K562 (cell line): ENCODE data around the gene FAM118B. TPM values are rescaled to one million over a fixed set of nuclear protein-coding genes. Genes with fewer than 3 reads are reported as not detected.

Experiments used
- CBFA2T2 ChIP-seq: fragments of 450-650 bp; conservative IDR thresholded peaks from 2 replicates; pipeline ENCODE4 v1.6.1; 2017; ENCODE audit warnings: mild to moderate bottlenecking
- CBFB ChIP-seq: sonication (generic); formaldehyde crosslinking; IDR thresholded peaks from 2 replicates; pipeline ENCODE4 v1.4.0; 2020; ENCODE audit warnings: mild to moderate bottlenecking, missing genetic modification reagents
- CBX1 ChIP-seq: sonication (generic); IDR thresholded peaks from 2 replicates; pipeline ENCODE4 v1.6.1; 2016; ENCODE audit warnings: antibody characterized with exemption, low read depth, mild to moderate bottlenecking
- EGR1 ChIP-seq: fragments of 450-650 bp; conservative IDR thresholded peaks from 2 replicates; pipeline ENCODE4 v1.6.1; 2017; ENCODE audit warnings: mild to moderate bottlenecking
- GABPB1 ChIP-seq: sonication (generic); formaldehyde crosslinking; IDR thresholded peaks from 2 replicates; pipeline ENCODE4 v1.8.0; 2022; ENCODE audit warnings: mild to moderate bottlenecking, missing genetic modification reagents
- KDM5B ChIP-seq: fragments of 200-600 bp; sonication (generic); IDR thresholded peaks from 2 replicates; pipeline ENCODE4 v1.6.1; 2012; ENCODE audit warnings: low read depth, mild to moderate bottlenecking, moderate library complexity, low read length, control low read depth, inconsistent platforms; ENCODE audit not compliant: insufficient replicate concordance
- KLF13 ChIP-seq: fragments of 450-650 bp; IDR thresholded peaks from 2 replicates; pipeline ENCODE4 v1.6.1; 2016; ENCODE audit warnings: missing genetic modification characterization, low read depth, mild to moderate bottlenecking, missing compliant biosample characterization, moderate library complexity, borderline replicate concordance
- MAZ ChIP-seq, 2 experiments: fragments of 450-650 bp in 1 of 2; sonication (generic) in 1 of 2; formaldehyde crosslinking; IDR thresholded peaks in 1 of 2; conservative IDR thresholded peaks in 1 of 2; 2 replicates each; pipeline versions ENCODE4 v1.4.0 to v1.5.0; 2020; ENCODE audit warnings: mild to moderate bottlenecking in 1 of 2, missing genetic modification reagents in 1 of 2
- MCM2 ChIP-seq: fragments of 450-650 bp; IDR thresholded peaks from 2 replicates; pipeline ENCODE4 v1.6.1; 2017; ENCODE audit warnings: low read depth, mild to moderate bottlenecking
- MNT ChIP-seq, 2 experiments: fragments of 450-650 bp; conservative IDR thresholded peaks; 2 replicates each; pipeline ENCODE4 v1.6.1; 2017; ENCODE audit warnings: mild to moderate bottlenecking in 2 of 2, moderate library complexity in 2 of 2
- NR2C1 ChIP-seq, 2 experiments: fragments of 450-650 bp; IDR thresholded peaks; 2 replicates each; pipeline ENCODE4 v1.6.1; 2017; ENCODE audit warnings: mild to moderate bottlenecking in 2 of 2, antibody characterized with exemption in 1 of 2, inconsistent platforms in 1 of 2, missing compliant biosample characterization in 1 of 2, missing genetic modification characterization in 1 of 2
- RNF2 ChIP-seq: sonication (generic); IDR thresholded peaks from 2 replicates; pipeline ENCODE4 v1.6.1; 2016
- SLC30A9 ChIP-seq: fragments of 250-450 bp; sonication (Bioruptor Pico); IDR thresholded peaks from 2 replicates; pipeline ENCODE4 v1.8.0; 2022; ENCODE audit warnings: mild to moderate bottlenecking, moderate library complexity
- SP1 ChIP-seq: sonication (generic); formaldehyde crosslinking; IDR thresholded peaks from 2 replicates; pipeline ENCODE4 v1.8.1; 2022; ENCODE audit warnings: mild to moderate bottlenecking, missing genetic modification reagents
- SREBF1 ChIP-seq: fragments of 150-350 bp; IDR thresholded peaks from 2 replicates; pipeline ENCODE4 v1.6.1; 2014; ENCODE audit warnings: antibody characterized with exemption, low read depth, low read length, borderline replicate concordance
- SREBF2 ChIP-seq: sonication (generic); formaldehyde crosslinking; IDR thresholded peaks from 2 replicates; pipeline ENCODE4 v1.4.0; 2020; ENCODE audit warnings: mild to moderate bottlenecking, missing genetic modification reagents
- SRSF7 ChIP-seq: fragments of 200-400 bp; formaldehyde crosslinking; optimal IDR thresholded peaks from 2 replicates; pipeline ENCODE3; 2017; ENCODE audit warnings: mild to moderate bottlenecking, low read depth, low read length
- TCFL5 ChIP-seq: fragments of 250-450 bp; sonication (Bioruptor Pico); conservative IDR thresholded peaks from 2 replicates; pipeline ENCODE4 v1.6.1; 2021; ENCODE audit warnings: mild to moderate bottlenecking, moderate library complexity, matching md5 sums
- YY1 ChIP-seq, 3 experiments: IDR thresholded peaks; 2 replicates each; pipeline ENCODE4 v1.6.1; 2011; ENCODE audit warnings: low read length in 2 of 3, mild to moderate bottlenecking in 2 of 3, moderate library complexity in 2 of 3, borderline replicate concordance in 1 of 3, control low read depth in 1 of 3, low read depth in 1 of 3; ENCODE audit not compliant: insufficient read depth in 3 of 3, insufficient replicate concordance in 2 of 3, control insufficient read depth in 1 of 3, insufficient read length in 1 of 3; ENCODE audit errors: extremely low read depth in 1 of 3
- ZBTB34 ChIP-seq: fragments of 250-450 bp; sonication (Bioruptor Pico); IDR thresholded peaks from 2 replicates; pipeline ENCODE4 v1.8.0; 2021; ENCODE audit warnings: mild to moderate bottlenecking, moderate library complexity
- ZNF232 ChIP-seq: sonication (generic); formaldehyde crosslinking; IDR thresholded peaks from 2 replicates; pipeline ENCODE4 v1.8.0; 2022; ENCODE audit warnings: mild to moderate bottlenecking, missing genetic modification reagents
- ZNF263 ChIP-seq: sonication (generic); formaldehyde crosslinking; IDR thresholded peaks from 2 replicates; pipeline ENCODE4 v1.8.0; 2022; ENCODE audit warnings: mild to moderate bottlenecking, missing genetic modification reagents, borderline replicate concordance
- polyA plus RNA-seq, 8 experiments: library from polyadenylated mRNA; depleted of rRNA in 4 of 8; stranded (reverse) in 5 of 8; unstranded in 3 of 8; fragments of >200 nt; fragmentation: Nextera tagmentation in 2 of 8; fragmentation: Illumina TruSeq in 1 of 8; extraction: Ambion mirVana in 2 of 8; extraction: Trizol in 1 of 8; gene quantifications; 2 replicates each; pipeline versions ENCODE4 v1.2.1 to v1.2.3, GENCODE V29; 2011 to 2014; ENCODE audit warnings: inconsistent platforms in 1 of 8, missing spikeins in 1 of 8
- total RNA-seq, 7 experiments: library from RNA; depleted of rRNA in 6 of 7; stranded (reverse); fragments of >200 nt in 6 of 7; fragmentation: Illumina TruSeq in 2 of 7; extraction: Trizol in 2 of 7; gene quantifications; 2 replicates each; pipeline versions ENCODE4 v1.2.1 to v1.2.3, GENCODE V29; 2011 to 2021; ENCODE audit warnings: low replicate concordance in 1 of 7
- TF ChIP-seq, protein P1 (sequence below): sonication (generic); formaldehyde crosslinking; IDR thresholded peaks from 2 replicates; pipeline ENCODE4 v1.9.0; 2022; ENCODE audit warnings: mild to moderate bottlenecking, missing genetic modification reagents

The FAM118B gene
- total and polyA plus RNA-seq, 9 of the 15 experiments (the other 6 are each of a cell fraction or from before 2014, with no cell fraction given): 12.0 to 49.0 (median 22.1) TPM

DNA sequence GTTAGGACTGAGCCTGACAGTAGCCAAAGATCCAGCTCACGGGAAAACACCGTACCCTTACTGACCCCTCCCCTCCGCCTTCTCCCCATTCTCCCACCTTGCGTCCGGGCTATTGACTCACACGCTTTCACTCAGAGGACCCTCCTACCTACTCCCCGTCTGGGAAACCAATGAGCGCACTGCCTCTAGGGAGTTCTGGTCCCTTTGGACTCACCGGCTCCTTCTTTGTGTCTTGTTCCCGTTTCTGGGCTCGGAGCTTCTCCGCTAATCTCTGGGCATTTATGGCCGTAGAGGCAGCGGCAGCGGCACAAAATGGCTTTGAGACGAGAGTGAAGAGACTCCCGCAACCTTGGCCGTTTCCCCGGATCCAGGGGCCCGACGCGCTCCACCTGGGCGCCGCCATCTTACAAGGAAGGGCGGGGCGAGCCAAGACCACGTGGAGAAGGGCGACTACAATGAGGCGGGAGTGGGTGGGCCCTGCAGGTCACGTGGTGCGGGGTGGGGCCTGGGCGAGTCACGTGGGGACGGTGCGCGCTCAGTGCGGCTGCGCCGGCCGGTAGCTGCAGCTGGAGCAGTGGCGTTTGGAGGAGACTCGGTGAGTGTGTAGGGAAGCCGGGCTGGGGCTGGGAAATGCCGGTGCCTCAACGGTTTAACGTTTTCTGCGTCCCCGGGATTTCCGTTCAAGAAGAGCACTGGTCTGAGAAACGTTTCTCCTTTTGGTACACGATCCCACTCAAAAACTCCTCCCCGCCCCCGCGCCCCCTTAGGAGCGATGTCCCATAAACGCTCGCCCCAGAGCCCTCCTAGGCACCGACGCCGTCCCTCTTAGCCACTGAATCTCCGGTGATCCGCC lies at the start of gene FAM118B, which contains the start of gene RPUSD4 (continued):
- peak; percentile 30; the same call in 1 of the 2 replicates for TF ChIP-seq NR2C1 (IDR thresholded peaks at IDR 0.05)
- no peak for TF ChIP-seq NR2C1 (tag; IDR thresholded peaks at IDR 0.05)
- peak; percentile 100 for TF ChIP-seq MNT (conservative IDR thresholded peaks at IDR 0.05)
- TF ChIP-seq, protein P1, sequence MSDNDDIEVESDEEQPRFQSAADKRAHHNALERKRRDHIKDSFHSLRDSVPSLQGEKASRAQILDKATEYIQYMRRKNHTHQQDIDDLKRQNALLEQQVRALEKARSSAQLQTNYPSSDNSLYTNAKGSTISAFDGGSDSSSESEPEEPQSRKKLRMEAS: peak; percentile 99
- peak; percentile 47; a peak in 2 of 4 replicates for TF ChIP-seq MAZ (CRISPR knock-in tag; conservative IDR thresholded peaks at IDR 0.05 in 1 of 2, IDR thresholded peaks at IDR 0.05 in 1 of 2)
- peak; percentile 79 for TF ChIP-seq KDM5B
- TF ChIP-seq SLC30A9 (CRISPR knock-in tag): no peak
- TF ChIP-seq RNF2: peak; percentile 56; the same call in 1 of the 2 replicates
- peak; percentile 86 for TF ChIP-seq EGR1
- peak; percentile 42; the same call in 1 of the 2 replicates for TF ChIP-seq CBFB (CRISPR knock-in tag)
- TF ChIP-seq YY1 (IDR thresholded peaks at IDR 0.05; ENCODE audit: borderline replicate concordance in 1 of 3, control insufficient read depth in 1 of 3, extremely low read depth in 1 of 3, insufficient read depth in 3 of 3, insufficient read length in 1 of 3, insufficient replicate concordance in 2 of 3, low read depth in 1 of 3, low read length in 2 of 3): peak; percentile 95 to 100 (median 99)
- peak; percentile 50 for TF ChIP-seq KLF13 (tag)
- no peak for TF ChIP-seq ZBTB34 (CRISPR knock-in tag)
- peak; percentile 72 for TF ChIP-seq CBX1
- TF ChIP-seq MCM2: no peak
- 0 out of 2 replicates have a peak, but pooled peaks have one; percentile 45 for TF ChIP-seq ZNF232 (CRISPR knock-in tag)
- TF ChIP-seq SRSF7: no peak
- peak; percentile 43; the same call in 1 of the 2 replicates for TF ChIP-seq SREBF1
- no peak for TF ChIP-seq ZNF263 (CRISPR knock-in tag)
- peak; percentile 93 for TF ChIP-seq SP1 (CRISPR knock-in tag)
- TF ChIP-seq TCFL5: no peak
- 0 out of 2 replicates have a peak, but pooled peaks have one; percentile 48 for TF ChIP-seq GABPB1
- TF ChIP-seq SREBF2 (CRISPR knock-in tag): peak; percentile 87; the same call in 1 of the 2 replicates
- peak; percentile 99 for TF ChIP-seq CBFA2T2
